HG03432 (cell line): ENCODE measurements around the gene LPCAT1.
"Not testable (repeated sequence)": the region's sequence is repeated elsewhere in the genome, so short reads cannot be mapped to it uniquely, and the experiment has no call there.

Experiments used
- ATAC-seq: cut with Tn5 transposase; IDR thresholded peaks from one replicate; pipeline ENCODE4 v1.9.1; 2021; ENCODE audit warnings: mild to moderate bottlenecking, moderate library complexity; ENCODE audit not compliant: unreplicated experiment

Gene LPCAT1

DNA sequence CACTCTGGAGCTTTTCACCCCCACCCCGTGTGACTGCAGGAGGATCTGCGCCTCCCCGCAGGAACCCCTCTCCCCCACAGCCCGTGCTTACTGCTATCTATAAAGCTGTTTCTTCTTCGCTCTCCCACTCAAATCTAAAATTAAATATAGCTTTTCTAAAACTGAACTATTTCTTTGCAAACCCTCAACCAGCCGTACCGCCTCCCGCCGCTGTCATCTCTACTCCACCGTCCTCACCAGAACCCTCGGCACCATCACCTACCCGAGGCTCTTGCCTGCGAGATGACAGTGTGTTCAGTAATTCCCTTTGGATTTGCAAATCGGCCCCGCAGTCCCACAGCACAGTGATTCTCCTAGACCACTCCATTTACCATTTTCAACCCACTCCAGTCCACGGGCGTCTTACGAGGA lies 13.6 kb downstream of the LPCAT1 start:
- no peak for ATAC-seq

DNA sequence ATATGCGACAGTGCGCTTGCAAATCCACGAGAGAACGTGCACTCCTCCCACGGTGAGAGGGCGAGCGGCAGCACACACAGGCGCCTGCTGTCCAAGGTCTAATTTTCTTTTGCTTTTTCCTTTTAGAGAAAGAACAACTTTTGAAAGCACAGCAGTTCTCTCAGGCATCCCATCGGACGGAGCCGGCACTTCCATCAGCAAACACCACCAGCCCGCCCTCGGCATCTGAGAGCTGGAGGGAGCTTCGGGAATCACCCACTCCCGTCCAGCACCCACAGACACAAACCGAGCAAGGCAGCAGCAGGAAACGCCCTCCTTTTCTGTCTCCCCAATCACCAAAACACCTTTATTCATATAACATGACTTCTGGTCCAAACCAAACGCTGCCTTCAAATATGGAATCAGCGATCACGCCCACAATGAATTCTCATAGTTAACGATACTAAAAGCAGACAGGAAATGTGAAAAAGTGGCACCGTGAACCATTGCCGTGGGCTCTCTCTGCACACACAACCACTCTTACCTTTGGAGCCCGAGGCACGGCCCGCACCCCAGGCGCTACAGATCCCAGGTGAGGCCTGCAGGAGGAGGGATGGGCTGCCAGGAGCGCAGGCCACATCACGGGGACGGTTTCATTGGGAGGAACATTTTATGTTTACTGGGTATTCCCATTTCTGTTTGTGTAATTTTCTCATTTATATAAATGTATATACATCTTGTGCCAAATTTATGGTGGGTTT lies 14.2 kb downstream of the LPCAT1 start:
- ATAC-seq = no peak

DNA sequence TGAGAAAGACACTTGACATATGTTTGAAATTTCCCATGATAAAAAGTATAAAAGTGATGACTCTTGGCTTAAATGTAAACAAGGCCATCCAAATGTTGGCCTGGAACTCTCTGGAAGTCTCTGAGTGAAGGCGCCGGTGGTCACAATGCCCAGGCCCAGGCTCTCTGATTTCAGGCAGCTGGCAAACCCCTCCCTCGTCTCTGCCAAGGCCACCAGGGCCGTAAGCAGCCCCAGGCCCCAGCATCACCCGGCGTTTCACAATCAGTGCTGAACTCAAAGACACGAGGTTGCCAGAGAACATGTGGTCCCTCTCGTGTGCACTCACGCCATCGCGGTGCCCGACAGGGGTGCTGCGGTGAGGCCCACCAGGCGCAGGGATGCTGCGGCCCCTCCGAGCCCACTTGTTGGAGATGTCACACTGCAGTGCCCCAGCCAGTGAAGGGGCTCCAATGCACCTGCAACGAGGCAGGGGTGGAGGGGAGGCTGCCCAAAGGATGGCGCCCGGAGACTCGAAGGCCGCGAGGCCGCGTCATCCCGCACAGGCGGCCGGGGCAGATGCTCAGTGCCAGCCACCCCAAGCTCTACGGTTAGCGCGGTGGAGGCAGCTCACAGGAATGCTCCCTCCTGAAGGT lies 15.0 kb downstream of the LPCAT1 start:
- ATAC-seq = no peak

DNA sequence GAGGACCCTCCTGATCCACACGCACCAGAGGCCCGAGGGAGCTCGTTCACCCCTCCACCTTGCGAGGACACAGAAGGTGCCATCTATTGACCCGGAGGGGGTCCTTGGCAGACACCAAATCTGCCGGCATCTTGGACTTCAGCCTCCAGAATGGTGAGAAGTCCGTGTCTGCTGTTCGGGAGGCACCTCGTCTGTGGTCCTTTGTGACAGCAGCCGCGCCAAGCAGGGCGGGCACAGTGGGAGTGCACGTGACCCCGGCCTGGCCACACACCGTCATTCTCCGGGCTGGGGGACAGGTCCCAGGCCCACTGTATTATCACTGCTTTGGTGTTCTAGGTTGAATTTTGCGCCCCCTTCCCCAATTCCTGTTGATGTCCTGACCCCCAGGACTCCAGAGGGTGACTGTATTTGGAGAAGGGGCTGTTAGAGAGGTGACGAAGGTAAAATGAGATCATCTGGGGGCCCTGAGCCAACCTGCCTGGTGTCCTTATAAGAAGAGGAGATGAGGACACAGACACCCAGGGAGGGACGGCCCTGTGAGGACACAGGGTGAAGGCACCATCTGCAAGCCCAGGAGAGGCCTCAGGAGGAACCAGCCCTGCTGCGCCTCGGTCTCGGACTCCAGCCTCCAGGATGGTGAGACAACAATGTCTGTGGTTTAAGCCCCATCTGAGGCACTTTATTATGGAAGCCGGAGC lies 15.7 kb downstream of the LPCAT1 start:
- no peak for ATAC-seq

DNA sequence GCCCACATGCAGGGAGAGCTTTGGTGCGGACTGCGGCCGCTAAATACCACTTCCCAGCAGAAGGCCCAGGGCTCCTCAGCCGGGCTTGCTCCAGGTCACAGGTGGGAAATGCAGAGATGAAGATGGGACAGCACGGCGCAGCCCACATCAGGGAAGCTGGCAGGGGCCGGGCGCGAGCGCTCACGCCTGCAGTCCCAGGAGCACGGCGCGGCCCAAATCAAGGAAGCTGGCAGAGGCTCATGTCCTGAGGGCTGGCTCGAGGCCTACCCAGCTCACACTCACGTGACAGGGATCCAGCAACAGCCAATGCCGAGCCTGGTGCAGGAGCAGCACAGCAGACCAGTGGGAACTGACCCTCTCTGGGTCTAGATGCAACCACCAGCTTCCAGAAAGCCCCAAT lies 16.3 kb downstream of the LPCAT1 start:
- ATAC-seq = no peak

DNA sequence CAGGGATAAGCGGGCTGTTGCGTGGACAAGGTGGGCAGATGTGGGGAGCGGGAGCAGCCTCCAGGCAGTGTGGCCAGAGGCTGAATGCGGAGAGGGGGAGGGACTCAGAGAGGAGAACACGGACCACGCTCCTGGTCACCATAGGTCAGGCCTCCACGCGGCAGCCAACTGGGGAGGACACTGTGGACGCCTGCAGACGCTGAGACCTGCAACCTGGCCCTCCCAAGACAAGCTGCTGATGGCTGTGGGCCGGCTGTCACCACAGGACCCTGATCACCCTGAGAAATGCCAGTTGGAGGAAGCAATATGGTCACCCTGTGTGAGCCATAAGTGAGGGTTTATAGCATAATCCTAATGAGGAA lies 16.8 kb downstream of the LPCAT1 start:
- ATAC-seq = no peak

DNA sequence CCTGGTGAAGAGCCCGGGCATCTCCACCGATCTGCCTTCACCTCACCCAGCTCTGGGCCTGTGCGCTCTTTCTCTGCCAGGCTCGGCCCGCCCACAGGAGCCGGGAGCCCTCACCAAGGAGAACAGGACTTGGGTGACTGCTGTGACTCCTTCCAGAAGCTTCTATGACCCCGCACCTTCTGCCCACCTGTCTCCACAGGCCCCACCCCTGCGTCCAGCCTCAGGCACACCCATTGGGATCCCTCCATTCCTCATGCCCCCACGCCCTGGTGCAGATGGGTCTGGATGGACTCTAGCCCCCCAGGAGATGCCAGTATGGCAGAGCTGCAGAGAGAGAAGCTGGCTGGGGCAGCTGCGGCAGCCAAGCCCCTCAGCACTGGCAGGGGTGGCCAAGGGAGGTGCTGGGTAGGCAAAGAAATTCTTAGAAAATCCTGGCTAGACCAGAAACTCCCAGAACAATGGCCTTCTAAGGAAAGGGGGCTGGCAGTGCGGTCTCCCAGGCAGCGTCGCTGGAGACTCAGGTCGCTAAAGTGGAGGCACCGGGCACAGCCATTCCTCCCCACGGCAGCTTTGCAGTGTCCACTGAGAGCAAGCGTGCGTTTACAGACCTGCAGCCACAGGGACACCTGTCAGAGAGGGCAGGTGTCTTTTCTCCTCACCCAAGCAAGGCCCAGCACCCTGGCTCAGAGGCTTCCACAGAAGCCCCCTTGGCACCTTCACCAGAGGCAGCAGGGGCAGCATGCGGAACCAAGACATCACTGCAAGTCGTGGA lies 17.3 kb downstream of the LPCAT1 start:
- ATAC-seq = no peak

DNA sequence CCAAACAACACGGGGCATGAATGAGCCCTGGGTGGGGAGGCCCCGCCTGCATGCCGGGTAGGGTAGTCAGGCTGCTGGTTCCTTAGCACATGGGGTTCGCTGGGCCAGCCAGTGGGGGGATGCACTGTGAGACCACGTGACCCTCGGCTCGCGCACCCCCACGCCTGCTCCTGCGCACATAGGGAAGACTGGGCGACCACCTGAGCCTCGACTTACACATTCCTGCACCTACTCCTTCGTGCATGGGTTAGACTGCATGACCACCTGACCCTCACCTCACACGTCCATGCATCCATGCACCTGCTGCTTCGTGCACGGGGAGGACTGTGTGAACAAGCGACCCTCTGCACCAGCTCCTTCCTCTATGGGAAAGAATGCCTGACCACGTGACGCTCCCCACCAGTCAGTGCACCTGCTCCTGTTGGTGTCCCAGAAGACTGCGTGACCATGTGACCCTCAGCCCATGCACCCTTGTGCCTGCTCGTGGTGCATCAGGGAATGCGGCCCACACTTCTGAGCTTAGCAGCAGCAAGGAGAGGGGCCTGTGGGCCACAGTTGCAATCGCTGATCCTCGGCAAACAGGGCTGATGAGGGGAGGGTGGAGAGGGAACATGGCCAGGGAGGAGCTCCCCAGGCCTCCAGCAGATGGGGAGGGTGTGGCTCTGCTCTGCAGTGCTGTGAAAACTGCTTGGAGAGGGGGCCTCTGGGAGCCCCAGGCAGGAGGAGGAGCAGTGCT lies 18.1 kb downstream of the LPCAT1 start:
- ATAC-seq = no peak

DNA sequence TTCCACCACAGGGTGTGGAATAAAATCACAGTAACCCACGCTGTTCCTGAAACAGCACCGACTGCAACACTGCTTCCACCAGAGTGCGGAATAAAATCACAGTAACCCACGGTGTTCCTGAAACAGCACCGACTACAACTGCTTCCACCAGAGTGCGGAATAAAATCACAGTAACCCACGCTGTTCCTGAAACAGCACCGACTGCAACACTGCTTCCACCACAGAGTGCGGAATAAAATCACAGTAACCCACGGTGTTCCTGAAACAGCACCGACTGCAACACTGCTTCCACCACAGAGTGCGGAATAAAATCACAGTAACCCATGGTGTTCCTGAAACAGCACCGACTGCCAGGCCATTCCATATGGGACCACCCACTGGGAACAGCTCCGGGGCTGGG lies 18.7 kb downstream of the LPCAT1 start:
- not testable (repeated sequence) for ATAC-seq

DNA sequence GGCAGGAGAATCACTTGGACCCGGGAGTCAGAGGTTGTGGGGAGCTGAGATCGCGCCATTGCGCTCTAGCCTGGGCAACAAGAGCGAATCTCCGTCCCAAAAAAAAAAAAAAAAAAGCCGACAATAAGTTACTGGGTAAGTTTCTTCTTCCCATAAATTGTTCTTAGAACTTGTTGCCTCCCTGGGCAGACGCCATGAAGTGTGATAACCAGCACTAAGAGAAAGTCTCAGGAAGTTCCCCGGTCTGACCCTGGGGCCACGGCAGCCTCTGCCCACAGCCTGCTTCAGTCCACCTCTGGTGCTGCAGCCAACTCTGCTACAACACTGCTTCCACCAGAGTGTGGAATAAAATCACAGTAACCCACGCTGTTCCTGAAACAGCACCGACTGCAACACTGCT lies 19.1 kb downstream of the LPCAT1 start:
- ATAC-seq = no peak

DNA sequence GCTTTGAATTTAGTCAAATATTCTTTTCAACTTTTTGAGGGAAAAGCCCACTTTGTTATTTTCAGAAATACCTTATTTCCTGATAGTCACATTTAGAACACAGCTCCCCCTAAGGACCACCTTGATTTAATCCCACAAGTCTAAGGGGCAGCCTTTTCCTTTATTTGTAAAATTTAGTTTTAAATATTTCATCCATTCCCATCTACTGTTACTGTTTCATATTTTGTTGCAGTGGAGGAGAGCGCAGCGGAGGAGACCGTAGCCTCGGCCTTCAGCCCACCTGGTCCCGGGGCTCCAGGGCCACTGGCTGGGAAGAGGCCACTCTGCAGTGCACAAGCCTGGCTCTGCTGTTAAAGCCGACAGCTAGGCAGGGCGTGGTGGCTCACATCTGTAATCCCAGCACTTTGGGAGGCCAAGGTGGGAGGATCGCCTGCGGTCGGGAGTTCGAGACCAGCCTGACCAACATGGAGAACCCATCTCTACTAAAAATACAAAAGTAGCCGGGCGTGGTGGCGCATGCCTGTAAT lies 19.6 kb downstream of the LPCAT1 start:
- ATAC-seq = peak; percentile 9

DNA sequence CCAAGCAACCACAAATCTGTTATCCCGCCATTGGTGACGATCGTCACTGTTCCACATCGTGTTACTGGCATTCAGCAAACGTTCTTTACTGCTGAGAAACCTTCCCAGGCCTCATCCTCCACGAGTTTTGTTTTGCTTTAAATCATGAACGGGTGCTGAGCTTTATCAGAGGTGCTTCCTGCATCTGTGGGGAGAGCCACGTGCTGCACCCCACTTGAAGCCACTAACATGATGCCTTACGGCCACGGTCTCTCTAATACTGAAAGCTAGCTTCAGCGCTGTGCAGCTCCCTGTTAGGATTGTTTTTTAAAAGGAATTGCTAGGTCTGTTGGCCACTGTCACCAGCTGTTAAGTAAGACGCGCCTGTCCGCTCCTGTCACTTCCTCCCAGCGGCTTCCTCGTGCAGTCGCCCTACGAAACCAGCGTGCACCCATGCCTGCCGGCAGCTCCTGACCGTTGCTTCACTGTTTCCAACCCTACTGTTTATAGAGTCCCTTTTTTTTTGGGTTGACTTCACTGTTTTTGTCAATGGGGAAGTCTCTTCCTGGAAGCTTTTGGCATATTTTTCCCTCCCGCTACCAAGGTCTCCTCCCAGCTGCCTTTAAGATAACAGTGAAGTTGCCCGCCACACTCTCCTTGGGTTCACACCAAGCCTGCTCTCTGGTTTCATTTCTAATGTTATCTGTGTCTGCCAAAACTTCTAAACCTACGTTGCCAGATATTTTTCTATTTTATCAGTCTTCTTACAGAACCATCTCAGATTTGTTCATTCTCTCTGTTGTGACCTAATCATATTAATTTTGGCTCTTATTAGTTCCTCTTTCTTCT lies 20.3 kb downstream of the LPCAT1 start:
- peak; percentile 33 for ATAC-seq

DNA sequence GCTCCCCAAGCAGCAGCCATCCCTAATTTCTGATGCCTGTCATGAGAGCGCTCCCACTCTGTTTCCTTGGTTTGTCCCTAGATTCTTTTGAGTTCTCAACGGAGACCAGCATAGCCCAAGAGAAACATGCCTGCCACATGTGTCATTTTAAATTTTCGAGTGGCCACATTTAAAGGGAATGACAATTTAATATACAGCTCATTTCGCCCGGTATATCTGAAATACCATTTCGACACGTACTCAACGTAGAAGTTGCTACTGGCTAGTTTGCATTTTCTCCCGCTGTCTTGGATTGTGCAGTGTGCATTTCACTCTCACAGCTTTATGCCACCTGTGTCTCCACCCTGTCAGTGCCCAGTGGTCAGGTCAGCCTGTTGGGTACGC lies 21.0 kb downstream of the LPCAT1 start:
- ATAC-seq = no peak

DNA sequence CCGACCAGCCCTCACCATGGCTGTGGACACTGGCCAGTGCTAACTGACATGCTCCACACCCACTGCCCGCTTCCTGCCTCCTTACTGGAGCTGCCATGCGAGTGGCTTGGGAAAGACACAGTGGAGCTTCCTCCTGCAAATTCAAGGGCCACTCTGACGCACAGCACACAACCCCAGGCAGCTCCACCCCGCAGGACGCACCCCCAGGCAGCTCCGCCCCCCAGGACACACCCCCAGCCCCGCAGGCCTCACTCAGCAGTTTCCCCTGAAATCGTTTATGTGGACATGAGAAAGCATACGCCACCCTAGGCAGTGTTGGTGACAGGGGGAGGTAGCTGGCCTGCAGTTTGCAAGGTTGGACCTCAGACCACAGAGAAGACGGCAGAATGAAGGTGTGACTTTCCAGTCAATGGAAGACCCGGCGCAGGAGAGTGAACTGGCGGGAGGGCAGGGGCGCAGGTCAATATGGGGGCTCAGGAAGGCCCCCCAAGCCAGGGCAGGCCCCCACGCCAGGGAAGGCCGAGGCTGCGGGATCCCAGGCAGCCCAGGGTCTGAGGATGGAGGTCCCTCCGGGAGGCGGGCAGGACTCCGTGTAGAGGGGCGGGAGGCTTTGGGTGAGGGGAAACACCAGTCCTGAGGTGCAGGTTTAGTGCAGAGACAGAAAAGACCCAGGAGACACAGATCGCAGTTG lies 21.6 kb downstream of the LPCAT1 start:
- no peak for ATAC-seq

DNA sequence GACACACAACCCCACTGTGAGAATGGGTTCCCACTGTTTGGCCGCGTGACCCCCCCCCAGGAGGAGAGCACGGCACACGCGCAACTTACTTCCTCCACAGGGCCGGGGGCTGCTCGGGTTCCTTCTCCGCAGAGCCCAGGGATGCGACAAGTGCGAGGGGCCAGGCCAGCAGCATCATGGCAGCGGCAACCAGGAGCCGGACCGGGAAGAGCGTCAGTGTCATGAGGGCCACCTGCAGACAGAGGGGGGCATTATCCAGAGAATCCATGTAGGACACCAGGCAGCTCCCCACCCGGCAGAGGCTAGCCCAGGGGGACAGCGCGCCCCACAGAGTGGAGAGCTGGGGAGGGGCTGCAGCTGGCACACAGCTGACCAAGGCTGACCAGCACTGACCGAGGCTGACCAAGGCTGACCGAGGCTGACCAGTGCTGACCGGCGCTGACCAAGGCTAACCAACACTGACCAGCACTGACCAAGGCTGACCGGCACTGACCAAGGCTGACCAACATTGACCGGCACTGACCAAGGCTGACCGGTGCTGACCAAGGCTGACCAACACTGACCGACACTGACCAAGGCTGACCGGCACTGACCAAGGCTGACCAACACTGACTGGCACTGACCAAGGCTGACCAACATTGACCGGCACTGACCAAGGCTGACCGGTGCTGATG lies 22.3 kb downstream of the LPCAT1 start:
- ATAC-seq = no peak

DNA sequence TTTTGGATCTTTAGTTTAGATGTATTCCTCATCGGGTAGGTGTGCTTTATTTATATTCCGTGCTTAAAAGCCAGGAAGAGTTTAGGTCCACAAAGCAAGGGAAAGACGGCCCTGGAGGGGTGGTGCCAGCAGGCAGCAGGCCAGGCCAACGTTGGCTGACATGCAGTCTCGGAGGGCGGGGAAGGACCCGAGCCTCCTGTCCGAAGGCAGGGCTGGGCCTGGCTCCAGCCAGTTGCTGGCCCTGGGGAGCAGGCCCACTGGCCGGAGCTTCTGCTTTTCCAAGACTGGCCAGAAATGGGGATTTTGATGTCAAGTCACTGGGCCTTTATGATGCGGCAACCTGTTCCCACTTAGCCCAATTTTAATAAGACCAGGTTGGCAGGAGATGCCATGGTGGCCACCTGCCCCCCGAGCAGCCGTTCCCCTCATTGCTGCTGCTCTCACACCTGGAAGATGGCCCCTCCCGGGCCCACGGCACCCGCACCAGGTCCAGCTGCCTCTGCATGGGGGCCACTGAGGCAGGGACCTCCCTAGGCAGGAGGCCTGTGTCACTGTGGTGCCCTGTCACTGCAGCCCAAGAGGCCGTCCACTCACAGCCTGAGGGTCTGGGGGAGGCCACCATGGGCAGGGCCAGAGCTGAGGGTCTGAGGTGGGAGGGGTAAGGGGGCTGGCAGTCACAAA lies 23.2 kb downstream of the LPCAT1 start:
- no peak for ATAC-seq

DNA sequence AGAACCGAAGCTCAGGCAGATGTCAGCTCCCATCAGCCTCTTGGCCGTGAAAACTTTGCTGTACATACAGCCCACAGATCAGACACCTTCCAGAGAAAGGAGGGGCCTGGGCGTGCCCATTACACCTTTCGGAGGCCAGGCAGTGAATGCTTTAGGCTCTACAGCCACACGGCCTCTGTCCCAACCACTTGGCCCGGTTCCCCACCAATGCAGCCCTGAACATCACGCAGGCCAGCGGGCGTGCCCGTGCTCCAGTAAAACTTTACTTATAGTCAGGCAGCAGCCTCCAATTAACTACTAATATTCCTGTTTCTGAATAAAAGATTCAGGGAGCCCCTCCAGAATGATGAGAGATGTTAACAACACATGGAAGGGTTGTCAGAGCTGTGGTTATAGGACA lies 23.9 kb downstream of the LPCAT1 start:
- no peak for ATAC-seq
